K562 (cell line): ENCODE measurements around the gene ABL1.

Experiments used
- CHD2 ChIP-seq: IDR thresholded peaks from 2 replicates; pipeline ENCODE4 v1.6.1; 2011; ENCODE audit warnings: low read depth, low read length
- CREB1 ChIP-seq, 2 experiments: sonication (generic) in 1 of 2; formaldehyde crosslinking in 1 of 2; IDR thresholded peaks; 2 replicates each; pipeline versions ENCODE4 v1.6.1 to v1.8.0; 2012 to 2022; ENCODE audit warnings: inconsistent platforms in 1 of 2, mild to moderate bottlenecking in 1 of 2, missing genetic modification reagents in 1 of 2, moderate library complexity in 1 of 2
- ELF4 ChIP-seq: fragments of 450-650 bp; formaldehyde crosslinking; IDR thresholded peaks from 2 replicates; pipeline ENCODE4 v1.4.0; 2022; ENCODE audit warnings: missing genetic modification characterization
- MEF2D ChIP-seq: conservative IDR thresholded peaks from 2 replicates; pipeline ENCODE4 v1.6.1; 2016; ENCODE audit warnings: low read depth, missing genetic modification characterization, missing compliant biosample characterization
- NFE2L1 ChIP-seq: fragments of 450-650 bp; IDR thresholded peaks from 2 replicates; pipeline ENCODE4 v1.6.1; 2016; ENCODE audit warnings: missing genetic modification characterization, low read depth, mild to moderate bottlenecking, missing compliant biosample characterization, moderate library complexity, borderline replicate concordance
- PHF21A ChIP-seq: fragments of 450-650 bp; IDR thresholded peaks from 2 replicates; pipeline ENCODE4 v1.6.1; 2017; ENCODE audit warnings: low read depth, borderline replicate concordance
- POLR2A ChIP-seq: fragments of 450-650 bp; conservative IDR thresholded peaks from 2 replicates; pipeline ENCODE4 v1.6.1; 2016
- YBX1 ChIP-seq: fragments of 450-650 bp; IDR thresholded peaks from 2 replicates; pipeline ENCODE4 v1.7.1; 2016; ENCODE audit warnings: mild to moderate bottlenecking
- ZBTB1 ChIP-seq: sonication (generic); formaldehyde crosslinking; IDR thresholded peaks from 2 replicates; pipeline ENCODE4 v1.8.1; 2023; ENCODE audit warnings: missing genetic modification reagents, low read depth, mild to moderate bottlenecking, borderline replicate concordance
- ZNF444 ChIP-seq: fragments of 250-450 bp; sonication (Bioruptor Pico); IDR thresholded peaks from 2 replicates; pipeline ENCODE4 v1.4.0; 2020; ENCODE audit warnings: mild to moderate bottlenecking, moderate library complexity
- TF ChIP-seq, protein P1 (sequence below): fragments of 250-450 bp; sonication (Bioruptor Pico); IDR thresholded peaks from 2 replicates; pipeline ENCODE4 v1.5.0; 2020; ENCODE audit warnings: mild to moderate bottlenecking, borderline replicate concordance
- TF ChIP-seq, protein P2 (sequence below), 2 experiments: fragments of 450-650 bp in 1 of 2; sonication (generic) in 1 of 2; formaldehyde crosslinking in 1 of 2; IDR thresholded peaks in 1 of 2; conservative IDR thresholded peaks in 1 of 2; 2 replicates each; pipeline versions ENCODE4 v1.6.1 to v1.8.1; 2016 to 2023; ENCODE audit warnings: mild to moderate bottlenecking in 2 of 2, moderate library complexity in 2 of 2, inconsistent platforms in 1 of 2, missing genetic modification reagents in 1 of 2

DNA sequence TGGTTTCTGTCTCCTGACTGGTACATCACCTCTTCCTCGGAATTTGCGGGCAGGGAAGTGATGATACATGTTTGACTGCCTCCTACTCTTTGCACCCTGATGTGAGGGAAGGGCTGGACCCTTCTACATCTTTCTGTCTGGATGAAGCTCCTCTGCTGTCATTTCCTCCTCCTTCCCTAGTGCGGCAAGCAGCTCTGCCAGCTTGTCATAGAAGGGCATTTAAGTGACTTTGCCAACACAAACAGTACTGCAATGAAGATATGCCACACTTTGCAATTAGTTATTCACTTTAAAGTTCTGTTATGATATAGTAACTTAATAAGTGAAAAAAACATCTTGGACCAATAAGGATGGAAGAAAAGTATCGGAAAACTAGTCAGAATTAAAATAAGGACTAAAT, 48.5 kb upstream of the ABL1 start:
- no peak for TF ChIP-seq POLR2A
- no peak for TF ChIP-seq ZBTB1
- no peak for TF ChIP-seq ZNF444 (CRISPR knock-in tag)
- TF ChIP-seq YBX1 = no peak
- TF ChIP-seq, protein P1, sequence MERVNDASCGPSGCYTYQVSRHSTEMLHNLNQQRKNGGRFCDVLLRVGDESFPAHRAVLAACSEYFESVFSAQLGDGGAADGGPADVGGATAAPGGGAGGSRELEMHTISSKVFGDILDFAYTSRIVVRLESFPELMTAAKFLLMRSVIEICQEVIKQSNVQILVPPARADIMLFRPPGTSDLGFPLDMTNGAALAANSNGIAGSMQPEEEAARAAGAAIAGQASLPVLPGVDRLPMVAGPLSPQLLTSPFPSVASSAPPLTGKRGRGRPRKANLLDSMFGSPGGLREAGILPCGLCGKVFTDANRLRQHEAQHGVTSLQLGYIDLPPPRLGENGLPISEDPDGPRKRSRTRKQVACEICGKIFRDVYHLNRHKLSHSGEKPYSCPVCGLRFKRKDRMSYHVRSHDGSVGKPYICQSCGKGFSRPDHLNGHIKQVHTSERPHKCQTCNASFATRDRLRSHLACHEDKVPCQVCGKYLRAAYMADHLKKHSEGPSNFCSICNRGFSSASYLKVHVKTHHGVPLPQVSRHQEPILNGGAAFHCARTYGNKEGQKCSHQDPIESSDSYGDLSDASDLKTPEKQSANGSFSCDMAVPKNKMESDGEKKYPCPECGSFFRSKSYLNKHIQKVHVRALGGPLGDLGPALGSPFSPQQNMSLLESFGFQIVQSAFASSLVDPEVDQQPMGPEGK (CRISPR knock-in tag) = no peak
- TF ChIP-seq PHF21A = no peak
- no peak for TF ChIP-seq CREB1 (IDR thresholded peaks at IDR 0.05)
- no peak for TF ChIP-seq CREB1 (CRISPR knock-in tag; IDR thresholded peaks at IDR 0.05)
- TF ChIP-seq ELF4 = no peak
- TF ChIP-seq, protein P2, sequence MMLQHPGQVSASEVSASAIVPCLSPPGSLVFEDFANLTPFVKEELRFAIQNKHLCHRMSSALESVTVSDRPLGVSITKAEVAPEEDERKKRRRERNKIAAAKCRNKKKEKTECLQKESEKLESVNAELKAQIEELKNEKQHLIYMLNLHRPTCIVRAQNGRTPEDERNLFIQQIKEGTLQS (IDR thresholded peaks at IDR 0.05) = no peak
- TF ChIP-seq, protein P2 (CRISPR knock-in tag; conservative IDR thresholded peaks at IDR 0.05) = no peak
- TF ChIP-seq CHD2 = no peak
- TF ChIP-seq NFE2L1 (tag) = no peak
- no peak for TF ChIP-seq MEF2D (tag)
